ENCODE measurements around the gene MTG2.

DNA sequence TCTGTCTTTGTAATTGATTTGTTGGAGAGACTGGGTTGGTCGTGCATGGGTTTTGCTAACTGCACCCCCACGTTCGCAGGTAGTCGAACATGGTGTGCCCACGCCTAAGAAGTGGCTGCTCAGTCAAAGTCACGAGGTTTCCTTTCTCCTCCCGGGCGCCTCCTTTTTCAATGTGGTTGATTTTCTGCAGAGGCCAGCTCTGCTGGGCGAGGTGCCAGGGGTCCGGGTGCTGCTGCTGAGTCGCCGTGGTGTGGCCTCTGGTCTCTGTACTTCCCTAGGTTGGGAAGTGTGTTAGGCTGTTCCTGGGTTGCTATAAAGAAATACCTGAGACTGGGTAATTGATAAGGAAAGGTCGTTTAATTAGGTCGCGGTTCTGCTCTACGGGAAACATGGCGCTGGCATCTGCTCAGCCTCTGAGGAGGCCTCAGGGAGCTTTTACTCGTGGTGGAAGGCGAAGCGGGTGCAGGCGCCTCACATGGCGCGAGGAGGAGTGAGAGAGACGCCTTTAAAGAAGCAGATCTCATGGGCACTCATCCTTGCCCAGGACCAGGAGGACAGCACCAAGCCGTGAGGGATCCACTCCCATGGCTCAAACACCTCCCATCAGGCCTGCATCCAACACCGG lies 69.6 kb downstream of the MTG2 start:
- TF ChIP-seq, protein P1, sequence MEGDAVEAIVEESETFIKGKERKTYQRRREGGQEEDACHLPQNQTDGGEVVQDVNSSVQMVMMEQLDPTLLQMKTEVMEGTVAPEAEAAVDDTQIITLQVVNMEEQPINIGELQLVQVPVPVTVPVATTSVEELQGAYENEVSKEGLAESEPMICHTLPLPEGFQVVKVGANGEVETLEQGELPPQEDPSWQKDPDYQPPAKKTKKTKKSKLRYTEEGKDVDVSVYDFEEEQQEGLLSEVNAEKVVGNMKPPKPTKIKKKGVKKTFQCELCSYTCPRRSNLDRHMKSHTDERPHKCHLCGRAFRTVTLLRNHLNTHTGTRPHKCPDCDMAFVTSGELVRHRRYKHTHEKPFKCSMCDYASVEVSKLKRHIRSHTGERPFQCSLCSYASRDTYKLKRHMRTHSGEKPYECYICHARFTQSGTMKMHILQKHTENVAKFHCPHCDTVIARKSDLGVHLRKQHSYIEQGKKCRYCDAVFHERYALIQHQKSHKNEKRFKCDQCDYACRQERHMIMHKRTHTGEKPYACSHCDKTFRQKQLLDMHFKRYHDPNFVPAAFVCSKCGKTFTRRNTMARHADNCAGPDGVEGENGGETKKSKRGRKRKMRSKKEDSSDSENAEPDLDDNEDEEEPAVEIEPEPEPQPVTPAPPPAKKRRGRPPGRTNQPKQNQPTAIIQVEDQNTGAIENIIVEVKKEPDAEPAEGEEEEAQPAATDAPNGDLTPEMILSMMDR (IDR thresholded peaks at IDR 0.05; ENCODE audit: low read depth, low read length, missing input control): no peak
- TF ChIP-seq, protein P2, sequence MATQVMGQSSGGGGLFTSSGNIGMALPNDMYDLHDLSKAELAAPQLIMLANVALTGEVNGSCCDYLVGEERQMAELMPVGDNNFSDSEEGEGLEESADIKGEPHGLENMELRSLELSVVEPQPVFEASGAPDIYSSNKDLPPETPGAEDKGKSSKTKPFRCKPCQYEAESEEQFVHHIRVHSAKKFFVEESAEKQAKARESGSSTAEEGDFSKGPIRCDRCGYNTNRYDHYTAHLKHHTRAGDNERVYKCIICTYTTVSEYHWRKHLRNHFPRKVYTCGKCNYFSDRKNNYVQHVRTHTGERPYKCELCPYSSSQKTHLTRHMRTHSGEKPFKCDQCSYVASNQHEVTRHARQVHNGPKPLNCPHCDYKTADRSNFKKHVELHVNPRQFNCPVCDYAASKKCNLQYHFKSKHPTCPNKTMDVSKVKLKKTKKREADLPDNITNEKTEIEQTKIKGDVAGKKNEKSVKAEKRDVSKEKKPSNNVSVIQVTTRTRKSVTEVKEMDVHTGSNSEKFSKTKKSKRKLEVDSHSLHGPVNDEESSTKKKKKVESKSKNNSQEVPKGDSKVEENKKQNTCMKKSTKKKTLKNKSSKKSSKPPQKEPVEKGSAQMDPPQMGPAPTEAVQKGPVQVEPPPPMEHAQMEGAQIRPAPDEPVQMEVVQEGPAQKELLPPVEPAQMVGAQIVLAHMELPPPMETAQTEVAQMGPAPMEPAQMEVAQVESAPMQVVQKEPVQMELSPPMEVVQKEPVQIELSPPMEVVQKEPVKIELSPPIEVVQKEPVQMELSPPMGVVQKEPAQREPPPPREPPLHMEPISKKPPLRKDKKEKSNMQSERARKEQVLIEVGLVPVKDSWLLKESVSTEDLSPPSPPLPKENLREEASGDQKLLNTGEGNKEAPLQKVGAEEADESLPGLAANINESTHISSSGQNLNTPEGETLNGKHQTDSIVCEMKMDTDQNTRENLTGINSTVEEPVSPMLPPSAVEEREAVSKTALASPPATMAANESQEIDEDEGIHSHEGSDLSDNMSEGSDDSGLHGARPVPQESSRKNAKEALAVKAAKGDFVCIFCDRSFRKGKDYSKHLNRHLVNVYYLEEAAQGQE (IDR thresholded peaks at IDR 0.05): no peak
- TF ChIP-seq, protein P3, sequence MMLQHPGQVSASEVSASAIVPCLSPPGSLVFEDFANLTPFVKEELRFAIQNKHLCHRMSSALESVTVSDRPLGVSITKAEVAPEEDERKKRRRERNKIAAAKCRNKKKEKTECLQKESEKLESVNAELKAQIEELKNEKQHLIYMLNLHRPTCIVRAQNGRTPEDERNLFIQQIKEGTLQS (IDR thresholded peaks at IDR 0.05): no peak
- TF ChIP-seq, protein P4, sequence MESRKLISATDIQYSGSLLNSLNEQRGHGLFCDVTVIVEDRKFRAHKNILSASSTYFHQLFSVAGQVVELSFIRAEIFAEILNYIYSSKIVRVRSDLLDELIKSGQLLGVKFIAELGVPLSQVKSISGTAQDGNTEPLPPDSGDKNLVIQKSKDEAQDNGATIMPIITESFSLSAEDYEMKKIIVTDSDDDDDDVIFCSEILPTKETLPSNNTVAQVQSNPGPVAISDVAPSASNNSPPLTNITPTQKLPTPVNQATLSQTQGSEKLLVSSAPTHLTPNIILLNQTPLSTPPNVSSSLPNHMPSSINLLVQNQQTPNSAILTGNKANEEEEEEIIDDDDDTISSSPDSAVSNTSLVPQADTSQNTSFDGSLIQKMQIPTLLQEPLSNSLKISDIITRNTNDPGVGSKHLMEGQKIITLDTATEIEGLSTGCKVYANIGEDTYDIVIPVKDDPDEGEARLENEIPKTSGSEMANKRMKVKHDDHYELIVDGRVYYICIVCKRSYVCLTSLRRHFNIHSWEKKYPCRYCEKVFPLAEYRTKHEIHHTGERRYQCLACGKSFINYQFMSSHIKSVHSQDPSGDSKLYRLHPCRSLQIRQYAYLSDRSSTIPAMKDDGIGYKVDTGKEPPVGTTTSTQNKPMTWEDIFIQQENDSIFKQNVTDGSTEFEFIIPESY (IDR thresholded peaks at IDR 0.05): no peak
- TF ChIP-seq RAD21 (IDR thresholded peaks at IDR 0.05): no peak
- no peak for TF ChIP-seq FOXA1 (IDR thresholded peaks at IDR 0.05)
- no peak for TF ChIP-seq HNF4G (IDR thresholded peaks at IDR 0.05)
- no peak for TF ChIP-seq TAF1 (conservative IDR thresholded peaks at IDR 0.05)

All from liver (tissue), 3 donors.